K562 (cell line): ENCODE data around the gene LATS1. TPM values are rescaled to one million over a fixed set of nuclear protein-coding genes. Genes with fewer than 3 reads are reported as not detected.

ENCODE experiments used
- CREM ChIP-seq: IDR thresholded peaks from 2 replicates; pipeline ENCODE4 v1.6.1; 2014; ENCODE audit warnings: antibody characterized with exemption, low read depth
- FOXK2 ChIP-seq, 2 experiments: fragments of 450-650 bp; IDR thresholded peaks in 1 of 2; conservative IDR thresholded peaks in 1 of 2; 2 replicates each; pipeline ENCODE4 v1.6.1; 2016; ENCODE audit warnings: low read depth in 2 of 2, mild to moderate bottlenecking in 1 of 2
- polyA plus RNA-seq, 8 experiments: library from polyadenylated mRNA; depleted of rRNA in 4 of 8; stranded (reverse) in 5 of 8; unstranded in 3 of 8; fragments of >200 nt; fragmentation: Nextera tagmentation in 2 of 8; fragmentation: Illumina TruSeq in 1 of 8; extraction: Ambion mirVana in 2 of 8; extraction: Trizol in 1 of 8; gene quantifications; 2 replicates each; pipeline versions ENCODE4 v1.2.1 to v1.2.3, GENCODE V29; 2011 to 2014; ENCODE audit warnings: inconsistent platforms in 1 of 8, missing spikeins in 1 of 8
- total RNA-seq, 7 experiments: library from RNA; depleted of rRNA in 6 of 7; stranded (reverse); fragments of >200 nt in 6 of 7; fragmentation: Illumina TruSeq in 2 of 7; extraction: Trizol in 2 of 7; gene quantifications; 2 replicates each; pipeline versions ENCODE4 v1.2.1 to v1.2.3, GENCODE V29; 2011 to 2021; ENCODE audit warnings: low replicate concordance in 1 of 7
- TF ChIP-seq, protein P1 (sequence below), 2 experiments: IDR thresholded peaks in 1 of 2; conservative IDR thresholded peaks in 1 of 2; 2 replicates each; pipeline ENCODE4 v1.6.1; 2016; ENCODE audit warnings: low read depth in 2 of 2, mild to moderate bottlenecking in 1 of 2, missing compliant biosample characterization in 1 of 2, missing genetic modification characterization in 1 of 2, moderate library complexity in 1 of 2
- TF ChIP-seq, protein P2 (sequence below): sonication (generic); formaldehyde crosslinking; IDR thresholded peaks from 2 replicates; pipeline ENCODE4 v1.8.1; 2022; ENCODE audit warnings: missing genetic modification reagents
- TF ChIP-seq, protein P3 (sequence below): fragments of 450-650 bp; IDR thresholded peaks from 2 replicates; pipeline ENCODE4 v1.6.1; 2018; ENCODE audit warnings: mild to moderate bottlenecking, low read depth; ENCODE audit not compliant: partially characterized antibody

Gene LATS1
- total and polyA plus RNA-seq, 9 of the 15 experiments (the other 6 are each of a cell fraction or from before 2014, with no cell fraction given) = 5.0 to 36.3 (median 18.4) TPM

DNA sequence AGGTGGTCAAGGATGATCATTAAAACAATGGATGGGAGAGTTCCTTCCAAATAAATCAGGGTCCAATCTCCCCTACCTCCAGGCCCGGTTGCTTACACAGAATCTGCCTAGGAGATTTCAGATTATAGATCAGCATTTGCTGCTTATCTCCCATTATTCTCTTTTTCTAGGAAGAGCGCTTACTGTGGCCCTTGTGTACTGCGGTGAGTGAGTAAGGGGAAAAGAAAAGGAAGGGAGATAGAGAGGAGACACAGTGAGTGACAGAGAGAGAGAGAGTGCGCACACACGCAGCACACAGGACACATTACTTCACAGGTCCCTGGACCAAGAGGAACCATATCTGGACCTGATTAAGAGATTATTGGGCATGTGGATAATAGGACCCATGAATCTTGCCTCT, 6.2 kb downstream of the LATS1 start (continued):
- TF ChIP-seq, protein P1, sequence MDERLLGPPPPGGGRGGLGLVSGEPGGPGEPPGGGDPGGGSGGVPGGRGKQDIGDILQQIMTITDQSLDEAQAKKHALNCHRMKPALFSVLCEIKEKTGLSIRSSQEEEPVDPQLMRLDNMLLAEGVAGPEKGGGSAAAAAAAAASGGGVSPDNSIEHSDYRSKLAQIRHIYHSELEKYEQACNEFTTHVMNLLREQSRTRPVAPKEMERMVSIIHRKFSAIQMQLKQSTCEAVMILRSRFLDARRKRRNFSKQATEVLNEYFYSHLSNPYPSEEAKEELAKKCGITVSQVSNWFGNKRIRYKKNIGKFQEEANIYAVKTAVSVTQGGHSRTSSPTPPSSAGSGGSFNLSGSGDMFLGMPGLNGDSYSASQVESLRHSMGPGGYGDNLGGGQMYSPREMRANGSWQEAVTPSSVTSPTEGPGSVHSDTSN (CRISPR knock-in tag; IDR thresholded peaks at IDR 0.05; ENCODE audit: low read depth) = peak; percentile 51; the same call in 1 of the 2 replicates
- TF ChIP-seq, protein P1 (tag; conservative IDR thresholded peaks at IDR 0.05; ENCODE audit: low read depth) = peak; percentile 83
- TF ChIP-seq FOXK2 (conservative IDR thresholded peaks at IDR 0.05 in 1 of 2, IDR thresholded peaks at IDR 0.05 in 1 of 2; ENCODE audit: low read depth in 2 of 2) (0 out of 4 replicates have a peak, but pooled peaks of 1 of the 2 experiments have one; percentile 19), CREM (0 out of 2 replicates have a peak, but pooled peaks have one; percentile 32)
- TF ChIP-seq, protein P2, sequence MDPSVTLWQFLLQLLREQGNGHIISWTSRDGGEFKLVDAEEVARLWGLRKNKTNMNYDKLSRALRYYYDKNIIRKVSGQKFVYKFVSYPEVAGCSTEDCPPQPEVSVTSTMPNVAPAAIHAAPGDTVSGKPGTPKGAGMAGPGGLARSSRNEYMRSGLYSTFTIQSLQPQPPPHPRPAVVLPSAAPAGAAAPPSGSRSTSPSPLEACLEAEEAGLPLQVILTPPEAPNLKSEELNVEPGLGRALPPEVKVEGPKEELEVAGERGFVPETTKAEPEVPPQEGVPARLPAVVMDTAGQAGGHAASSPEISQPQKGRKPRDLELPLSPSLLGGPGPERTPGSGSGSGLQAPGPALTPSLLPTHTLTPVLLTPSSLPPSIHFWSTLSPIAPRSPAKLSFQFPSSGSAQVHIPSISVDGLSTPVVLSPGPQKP (CRISPR knock-in tag) = no peak
- TF ChIP-seq, protein P3, sequence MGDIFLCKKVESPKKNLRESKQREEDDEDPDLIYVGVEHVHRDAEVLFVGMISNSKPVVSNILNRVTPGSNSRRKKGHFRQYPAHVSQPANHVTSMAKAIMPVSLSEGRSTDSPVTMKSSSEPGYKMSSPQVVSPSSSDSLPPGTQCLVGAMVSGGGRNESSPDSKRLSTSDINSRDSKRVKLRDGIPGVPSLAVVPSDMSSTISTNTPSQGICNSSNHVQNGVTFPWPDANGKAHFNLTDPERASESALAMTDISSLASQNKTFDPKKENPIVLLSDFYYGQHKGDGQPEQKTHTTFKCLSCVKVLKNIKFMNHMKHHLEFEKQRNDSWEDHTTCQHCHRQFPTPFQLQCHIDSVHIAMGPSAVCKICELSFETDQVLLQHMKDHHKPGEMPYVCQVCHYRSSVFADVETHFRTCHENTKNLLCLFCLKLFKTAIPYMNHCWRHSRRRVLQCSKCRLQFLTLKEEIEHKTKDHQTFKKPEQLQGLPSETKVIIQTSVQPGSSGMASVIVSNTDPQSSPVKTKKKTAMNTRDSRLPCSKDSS = no peak
